Stimulated activated CD8-positive, alpha-beta memory T cell treated with anti-CD3 and anti-CD28 coated beads, Interleukin-4, amount 100 ng/mL, for 24 hours (primary cell): ENCODE results near the gene ICA1.
"Not testable (repeated sequence)": the region's sequence is repeated elsewhere in the genome, so short reads cannot be mapped to it uniquely, and the experiment has no call there.

ENCODE experiments used
- DNase-seq: peaks from one replicate; pipeline ENCODE4 v3.0.0-alpha.2; 2020; ENCODE audit warnings: low read depth

ICA1 gene

GRCh38 chr7:8261711-8262695, at the start of gene ICA1:
TSS of gene ICA1 (minus strand) at chr7:8262167. CDS start at chr7:8235926, 26,241 bp downstream.
- DNase-seq: no peak

DNA sequence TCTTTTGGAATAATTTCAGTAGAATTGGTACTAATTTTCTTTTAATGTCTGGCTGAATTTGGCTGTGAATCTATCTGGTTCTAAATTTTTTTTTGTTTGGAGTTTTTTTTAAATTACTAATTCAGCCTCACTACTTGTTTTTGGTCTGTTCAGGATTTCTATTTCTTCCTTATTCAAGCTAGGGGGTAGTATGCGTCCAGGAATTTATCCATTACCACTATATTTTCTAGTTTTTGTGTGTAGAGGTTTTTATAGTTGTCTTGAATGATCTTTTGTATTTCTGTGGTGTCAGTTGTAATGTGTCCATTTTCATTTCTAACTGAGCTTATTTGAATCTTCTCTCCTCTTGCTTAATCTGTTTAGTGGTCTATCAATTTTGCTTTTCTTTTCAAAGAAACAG, 48.9 kb upstream of the ICA1 start:
- no peak for DNase-seq

GRCh38 chr7:8305625-8306388, 43.8 kb upstream of the ICA1 start:
- DNase-seq: no peak

DNA sequence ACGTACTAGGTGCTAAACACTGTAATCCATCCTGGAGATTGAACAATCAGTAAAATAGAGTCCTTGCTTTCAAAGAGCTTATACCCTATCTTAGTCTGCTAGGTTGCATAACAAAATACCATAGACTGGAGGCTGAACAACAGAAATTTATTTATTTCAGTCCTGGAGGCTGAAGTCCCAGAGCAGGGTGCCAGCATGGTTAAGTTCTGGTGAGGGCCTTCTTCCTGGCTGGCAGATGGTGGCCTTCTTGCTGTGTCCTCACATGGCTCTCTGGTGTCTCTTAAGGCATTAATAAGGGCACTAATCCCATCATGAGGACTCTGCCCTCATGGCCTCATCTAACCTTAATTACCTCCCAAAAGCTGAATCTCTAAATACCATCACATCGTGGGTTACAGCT, 43.1 kb upstream of the ICA1 start:
- no peak for DNase-seq

GRCh38 chr7:8303904-8304528, 42.0 kb upstream of the ICA1 start:
- no peak for DNase-seq

GRCh38 chr7:8297023-8297422, 35.1 kb upstream of the ICA1 start:
- DNase-seq: not testable (repeated sequence)

DNA sequence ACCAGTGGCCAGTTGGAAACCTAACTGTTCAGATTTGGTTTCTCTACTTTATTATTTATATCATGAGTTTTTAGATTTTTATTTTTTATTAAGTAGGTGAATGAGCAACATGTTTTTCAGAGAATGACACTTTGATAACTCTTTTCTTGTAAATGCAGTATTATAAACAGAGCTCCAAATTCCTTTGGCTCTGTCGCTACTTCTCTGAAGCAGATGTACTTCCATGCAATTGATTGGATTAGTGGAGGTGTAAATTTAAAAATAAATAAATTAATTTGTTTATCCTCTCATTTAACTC, 34.3 kb upstream of the ICA1 start:
- DNase-seq: no peak

DNA sequence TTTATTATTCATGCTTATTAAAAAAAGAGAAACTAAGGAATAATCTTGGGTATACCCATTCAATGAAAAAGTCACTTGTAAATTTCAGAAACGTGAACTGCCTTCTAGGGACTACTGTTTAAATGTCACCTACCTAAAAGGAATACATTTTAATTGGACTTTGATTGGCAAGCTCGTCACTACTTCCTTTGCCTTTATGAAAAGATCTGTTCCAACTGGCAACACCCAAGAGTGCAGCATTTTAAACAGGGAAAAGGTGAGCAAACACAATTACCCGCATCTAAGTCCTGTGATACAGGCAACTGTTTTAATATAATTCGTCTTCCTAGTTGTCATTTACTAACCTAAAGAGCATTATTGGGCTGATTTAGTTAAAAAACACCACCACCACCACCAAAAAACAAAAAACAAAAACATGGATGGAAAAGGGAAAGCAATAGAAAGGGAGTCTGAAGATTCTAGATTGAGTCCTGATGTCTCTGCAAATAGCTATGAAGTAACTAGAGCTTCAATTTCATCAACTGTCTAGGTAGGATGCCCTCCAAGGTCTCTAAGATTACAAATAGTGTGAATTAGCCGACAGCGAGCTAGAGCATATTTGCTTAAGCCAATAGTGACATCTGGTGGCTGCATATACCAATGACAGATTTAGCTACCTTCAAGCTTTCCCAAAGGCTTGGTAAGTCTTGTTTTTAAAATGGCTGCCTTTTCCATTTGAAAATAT, 33.8 kb upstream of the ICA1 start:
- no peak for DNase-seq

DNA sequence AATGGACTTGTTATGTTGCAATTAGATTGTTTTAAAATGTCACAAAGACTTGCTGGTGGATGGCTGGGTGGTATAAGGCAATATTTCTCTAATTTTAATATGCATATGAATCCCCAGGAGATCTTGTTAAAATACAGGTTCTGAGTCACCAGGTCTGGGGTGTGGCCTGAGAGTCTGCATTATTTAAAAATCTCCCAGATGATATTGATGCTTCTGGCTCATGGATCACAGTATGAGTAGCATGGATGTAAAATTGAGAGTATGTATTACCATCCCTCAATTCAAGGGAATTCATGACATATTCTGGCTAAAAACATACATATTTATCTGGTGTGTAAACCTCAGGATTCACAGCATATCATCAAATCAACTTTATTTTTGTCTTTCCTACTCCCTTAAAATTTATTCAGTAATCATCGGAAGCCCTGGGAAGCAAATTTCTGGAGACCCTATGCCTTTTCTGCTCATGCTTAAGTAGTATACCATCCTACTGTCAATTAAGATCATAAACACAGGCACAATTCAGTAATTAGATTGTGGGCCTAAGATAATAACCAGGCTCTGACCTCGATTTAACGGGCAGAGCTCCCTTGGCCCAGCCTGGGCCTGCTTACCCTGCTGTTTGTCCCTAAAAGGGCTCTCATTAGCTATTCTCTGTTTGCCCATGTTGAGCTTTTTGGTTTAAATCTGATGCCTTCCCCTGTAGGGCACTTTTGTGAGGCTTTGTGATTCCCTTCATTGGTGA, 29.6 kb upstream of the ICA1 start:
- DNase-seq: no peak

GRCh38 chr7:8290645-8291308, 28.8 kb upstream of the ICA1 start:
- DNase-seq: no peak

DNA sequence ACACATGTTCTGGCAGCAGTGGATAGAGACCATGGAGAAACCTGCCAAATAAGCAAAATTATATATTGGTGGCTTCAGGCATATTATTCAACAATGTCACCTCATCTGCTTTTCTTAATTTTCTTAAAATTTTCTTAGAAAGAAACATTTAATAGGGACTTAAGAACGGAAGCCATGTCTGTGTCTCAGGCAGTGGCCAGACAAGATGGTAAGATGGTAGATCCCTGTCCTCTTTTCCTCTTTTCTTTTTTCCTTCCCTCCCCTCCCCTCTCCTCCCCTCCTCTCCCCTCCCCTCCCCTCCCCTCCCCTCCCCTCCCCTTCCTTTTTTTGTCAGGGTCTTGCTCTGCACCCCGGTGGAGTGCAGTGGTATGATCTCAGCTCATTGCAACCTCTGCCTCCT, 24.2 kb upstream of the ICA1 start:
- DNase-seq: no peak

- DNase-seq: no peak
Measured at GRCh38 chr7:8285155-8285554, 23.2 kb upstream of the ICA1 start.

DNA sequence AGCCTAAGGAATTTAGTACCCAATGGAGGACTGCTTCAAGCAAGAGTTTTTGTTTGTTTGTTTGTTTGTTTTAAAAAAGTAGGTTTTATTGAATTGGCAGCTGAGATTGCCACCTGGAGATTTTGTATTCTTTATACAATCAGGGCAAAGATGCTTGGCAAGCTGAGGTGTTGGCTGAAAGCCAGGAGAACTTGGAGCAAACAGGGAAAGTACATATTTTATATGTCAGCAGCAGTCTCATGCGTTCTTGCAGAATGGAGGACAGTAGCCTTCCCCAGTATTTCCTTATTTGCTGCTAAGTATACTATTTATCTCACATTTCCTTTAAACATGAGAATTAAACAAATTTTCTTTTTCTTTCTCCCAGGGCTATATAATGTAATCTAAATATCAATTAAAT, 22.6 kb upstream of the ICA1 start:
- DNase-seq: no peak

- no peak for DNase-seq
Measured at GRCh38 chr7:8283968-8284367, 22.0 kb upstream of the ICA1 start.

- DNase-seq: no peak
Measured at GRCh38 chr7:8282871-8283270, 20.9 kb upstream of the ICA1 start.

GRCh38 chr7:8282162-8282561, 20.2 kb upstream of the ICA1 start:
- DNase-seq: no peak

DNA sequence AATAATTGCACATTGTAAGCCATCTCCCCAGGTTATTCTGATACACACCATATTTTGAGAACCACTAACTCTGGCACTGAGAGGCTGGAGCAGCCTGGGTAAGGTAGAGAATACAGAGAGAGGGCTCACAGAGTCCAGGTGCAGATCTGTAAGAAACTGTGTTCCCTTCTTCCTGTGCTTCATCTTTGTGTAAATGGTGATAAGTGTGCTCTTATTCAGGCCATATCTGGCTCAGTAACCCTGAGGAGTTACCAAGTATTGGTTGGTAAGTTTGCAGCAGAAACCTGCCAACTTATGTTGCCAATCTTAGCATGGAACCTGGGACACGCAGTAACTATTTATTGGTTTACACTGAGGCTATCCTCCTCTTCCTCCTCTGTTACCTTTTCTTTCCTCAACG, 16.2 kb upstream of the ICA1 start:
- DNase-seq: no peak

DNA sequence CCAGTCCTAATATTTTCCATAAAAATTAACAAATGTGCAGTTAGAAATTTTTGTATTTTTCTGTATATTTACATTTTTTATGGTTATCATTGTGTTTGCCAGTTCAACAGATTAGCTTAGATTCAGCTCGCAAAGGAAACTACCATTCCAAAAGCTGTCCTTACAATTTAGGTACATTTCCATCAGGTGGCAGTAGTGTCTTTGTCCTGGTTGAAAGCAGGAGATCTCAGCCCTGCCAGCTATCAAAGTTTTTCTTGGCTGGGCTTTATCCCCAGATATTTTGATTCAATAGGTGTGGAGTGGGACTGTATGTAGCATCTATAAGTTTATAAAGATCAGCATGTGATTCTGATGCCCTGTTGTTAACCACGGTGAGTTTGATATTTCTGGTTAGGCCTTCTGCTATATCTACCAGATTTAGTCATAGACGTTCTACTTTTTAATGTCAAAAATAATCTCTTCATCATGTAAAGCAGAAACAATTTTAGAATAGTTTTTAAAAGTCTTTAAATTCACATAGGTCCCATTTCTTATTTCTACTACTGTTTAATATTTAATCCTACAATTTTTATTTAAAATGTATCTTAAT, 15.5 kb upstream of the ICA1 start:
- DNase-seq: no peak

GRCh38 chr7:8274589-8274988, 12.6 kb upstream of the ICA1 start:
- DNase-seq: no peak

DNA sequence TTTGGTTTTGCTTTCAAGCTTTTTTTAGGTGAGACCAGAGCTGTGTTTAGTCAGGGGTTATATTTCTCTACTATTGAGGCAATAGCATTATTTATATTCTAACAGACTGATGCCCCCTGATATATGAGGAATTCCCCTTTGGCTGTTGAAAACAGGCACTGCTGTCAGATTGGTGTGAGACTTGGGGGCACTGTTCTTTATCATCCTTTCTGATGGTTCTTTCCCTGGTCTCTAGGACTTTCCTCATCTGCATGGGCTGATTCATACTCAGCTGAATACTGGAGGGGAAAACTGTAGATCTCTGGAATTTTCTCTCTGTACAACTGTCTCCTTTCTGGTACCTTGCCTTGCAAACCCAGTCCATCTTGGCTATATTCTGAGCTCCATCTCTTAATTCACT, 10.0 kb upstream of the ICA1 start:
- DNase-seq: no peak

- DNase-seq: no peak
Measured at GRCh38 chr7:8263048-8263447, 1.1 kb upstream of the ICA1 start.
